HUES6 (cell line): ENCODE measurements around the gene BANP.
A peak's percentile ranks its signal among the peaks of the same experiment; 100 is the strongest.
"Not testable (repeated sequence)": the region's sequence is repeated elsewhere in the genome, so short reads cannot be mapped to it uniquely, and the experiment has no call there.

ENCODE experiments used
- H3K27ac ChIP-seq: 2 replicates; pipeline ENCODE4 v1.7.0; 2013; ENCODE audit warnings: low read depth, mild to moderate bottlenecking, low read length, inconsistent platforms
- H3K27me3 ChIP-seq: 2 replicates; pipeline ENCODE4 v1.6.1; 2013; ENCODE audit warnings: low read length; ENCODE audit not compliant: control insufficient read depth, insufficient read depth
- H3K36me3 ChIP-seq: 2 replicates; pipeline ENCODE4 v1.6.1; 2013; ENCODE audit warnings: low read length; ENCODE audit not compliant: control insufficient read depth, insufficient read depth
- H3K4me1 ChIP-seq: 2 replicates; pipeline ENCODE4 v1.6.1; 2013; ENCODE audit warnings: low read length; ENCODE audit not compliant: control insufficient read depth, insufficient read depth
- H3K4me3 ChIP-seq: 2 replicates; pipeline ENCODE4 v1.5.1; 2013; ENCODE audit warnings: low read depth, low read length
- H3K9ac ChIP-seq: one replicate; pipeline ENCODE4 v1.6.1; 2013; ENCODE audit warnings: mild to moderate bottlenecking, low read length
- H3K9me3 ChIP-seq: 2 replicates; pipeline ENCODE4 v1.6.1; 2013; ENCODE audit warnings: low read depth, low read length; ENCODE audit not compliant: control insufficient read depth, insufficient read depth

BANP gene

GRCh38 chr16:88045820-88046303, 94.6 kb downstream of the BANP start:
- Histone ChIP-seq H3K9ac (no peak overlapping the region), H3K27me3 (no peaks in the 10 kb centered on the region), H3K4me3 (no peak overlapping the region), H3K36me3 (peaks cover 20% of the 10 kb centered on the region), H3K27ac (no peak overlapping the region), H3K4me1 (no peaks in the 10 kb centered on the region), H3K9me3 (no peaks in the 10 kb centered on the region)

- Histone ChIP-seq H3K27ac (no peak overlapping the region), H3K27me3 (no peaks in the 10 kb centered on the region), H3K9me3 (no peaks in the 10 kb centered on the region), H3K4me1 (no peaks in the 10 kb centered on the region), H3K9ac (no peak overlapping the region), H3K4me3 (no peak overlapping the region), H3K36me3 (peaks cover 26% of the 10 kb centered on the region)
Measured at GRCh38 chr16:88047462-88047861, 96.2 kb downstream of the BANP start.

- H3K9ac ChIP-seq, result no peak overlapping the region
- H3K36me3 ChIP-seq, result peaks cover 34% of the 10 kb centered on the region
- H3K27ac ChIP-seq, result no peak overlapping the region
- no peaks in the 10 kb centered on the region for H3K9me3 ChIP-seq
- no peaks in the 10 kb centered on the region for H3K27me3 ChIP-seq
- no peak overlapping the region for H3K4me3 ChIP-seq
- H3K4me1 ChIP-seq, result no peaks in the 10 kb centered on the region
Measured at GRCh38 chr16:88048985-88049384, 97.8 kb downstream of the BANP start.

GRCh38 chr16:88049561-88050545, 98.6 kb downstream of the BANP start:
- Histone ChIP-seq H3K9me3 (no peaks in the 10 kb centered on the region), H3K36me3 (peaks cover 31% of the 10 kb centered on the region), H3K9ac (no peak overlapping the region), H3K4me1 (no peaks in the 10 kb centered on the region), H3K27ac (no peak overlapping the region), H3K27me3 (no peaks in the 10 kb centered on the region), H3K4me3 (no peak overlapping the region)

- Histone ChIP-seq H3K9ac (no peak overlapping the region), H3K27ac (no peak overlapping the region), H3K27me3 (no peaks in the 10 kb centered on the region), H3K9me3 (no peaks in the 10 kb centered on the region), H3K4me3 (no peak overlapping the region), H3K36me3 (peaks cover 28% of the 10 kb centered on the region), H3K4me1 (no peaks in the 10 kb centered on the region)
Measured at GRCh38 chr16:88050952-88051660, 99.9 kb downstream of the BANP start.

- no peak overlapping the region for H3K4me3 ChIP-seq
- peaks cover 28% of the 10 kb centered on the region for H3K36me3 ChIP-seq
- no peak overlapping the region for H3K27ac ChIP-seq
- no peak overlapping the region for H3K9ac ChIP-seq
- no peaks in the 10 kb centered on the region for H3K4me1 ChIP-seq
- H3K27me3 ChIP-seq, result no peaks in the 10 kb centered on the region
- H3K9me3 ChIP-seq, result no peaks in the 10 kb centered on the region
Measured at GRCh38 chr16:88052661-88053060, 101.4 kb downstream of the BANP start.

GRCh38 chr16:88053479-88053878, 102.2 kb downstream of the BANP start:
- not testable (repeated sequence) for H3K27me3 ChIP-seq, H3K9ac ChIP-seq, H3K4me1 ChIP-seq, H3K27ac ChIP-seq, H3K9me3 ChIP-seq, H3K4me3 ChIP-seq
- peaks cover 23% of the 10 kb centered on the region for H3K36me3 ChIP-seq

GRCh38 chr16:88055356-88055755, 104.1 kb downstream of the BANP start:
- no peak overlapping the region for H3K27ac ChIP-seq
- H3K9ac ChIP-seq, result no peak overlapping the region
- no peaks in the 10 kb centered on the region for H3K9me3 ChIP-seq
- H3K27me3 ChIP-seq, result no peaks in the 10 kb centered on the region
- peaks cover 27% of the 10 kb centered on the region for H3K36me3 ChIP-seq
- H3K4me1 ChIP-seq, result no peaks in the 10 kb centered on the region
- no peak overlapping the region for H3K4me3 ChIP-seq

- no peak overlapping the region for H3K4me3 ChIP-seq
- no peaks in the 10 kb centered on the region for H3K4me1 ChIP-seq
- no peak overlapping the region for H3K9ac ChIP-seq
- H3K9me3 ChIP-seq, result no peaks in the 10 kb centered on the region
- H3K27ac ChIP-seq, result 0 out of 2 replicates have a peak overlapping the region, but pooled peaks have one; percentile 18
- H3K27me3 ChIP-seq, result no peaks in the 10 kb centered on the region
- H3K36me3 ChIP-seq, result peaks cover 27% of the 10 kb centered on the region
Measured at GRCh38 chr16:88056212-88056611, 105.0 kb downstream of the BANP start.

- 0 out of 2 replicates have a peak overlapping the region, but pooled peaks have one; percentile 28 for H3K27ac ChIP-seq
- H3K9me3 ChIP-seq, result no peaks in the 10 kb centered on the region
- H3K36me3 ChIP-seq, result peaks cover 19% of the 10 kb centered on the region
- H3K9ac ChIP-seq, result no peak overlapping the region
- H3K27me3 ChIP-seq, result no peaks in the 10 kb centered on the region
- H3K4me1 ChIP-seq, result no peaks in the 10 kb centered on the region
- no peak overlapping the region for H3K4me3 ChIP-seq
Measured at GRCh38 chr16:88057656-88058055, 106.4 kb downstream of the BANP start.

- H3K27ac ChIP-seq, result 0 out of 2 replicates have a peak overlapping the region, but pooled peaks have one; percentile 28
- H3K36me3 ChIP-seq, result peaks cover 14% of the 10 kb centered on the region
- no peaks in the 10 kb centered on the region for H3K4me1 ChIP-seq
- H3K9ac ChIP-seq, result no peak overlapping the region
- no peaks in the 10 kb centered on the region for H3K9me3 ChIP-seq
- H3K4me3 ChIP-seq, result no peak overlapping the region
- no peaks in the 10 kb centered on the region for H3K27me3 ChIP-seq
Measured at GRCh38 chr16:88058136-88058535, 106.9 kb downstream of the BANP start.
